IMR-90 (cell line): Measurements from ENCODE around the gene CDIP1. TPM values are rescaled to one million over a fixed set of nuclear protein-coding genes. Genes with fewer than 3 reads are reported as not detected.

ENCODE experiments used
- ATAC-seq: fragments of 200-7000 bp; cut with Tn5 transposase; 2 replicates; pipeline ENCODE4 v1.9.1; 2020; ENCODE audit warnings: low read depth, mild to moderate bottlenecking, moderate library complexity
- BruUV-seq: library from RNA; stranded (reverse); fragments of 400-500 nt; replicated peaks from 2 replicates; lab custom pipeline; 2021; lab: Mats Ljungman, UMichigan
- CTCF ChIA-PET: fragments of 300-600 bp; formaldehyde crosslinking; extraction: SDS; loops from one replicate; lab custom pipeline; 2021; ENCODE audit warnings: antibody characterized with exemption; lab: Yijun Ruan, JAX
- POLR2A ChIA-PET: fragments of 300-600 bp; sonication (Branson Sonifier 250); formaldehyde crosslinking; loops from one replicate; lab custom pipeline; 2022; ENCODE audit warnings: antibody characterized with exemption; ENCODE audit not compliant: unreplicated experiment; lab: Charles Lee
- DNase-seq: peaks from one replicate; pipeline ENCODE4 v3.0.0; 2013
- H2AFZ ChIP-seq: replicated peaks from 2 replicates; pipeline ENCODE3; 2013; ENCODE audit warnings: low read length, mild to moderate bottlenecking; ENCODE audit not compliant: poor library complexity
- H2AK5ac ChIP-seq: 2 replicates; pipeline ENCODE4 v1.6.1; 2013; ENCODE audit warnings: low read depth, low read length, inconsistent platforms
- H2AK9ac ChIP-seq: replicated peaks from 2 replicates; pipeline ENCODE3; 2013; ENCODE audit warnings: mild to moderate bottlenecking, low read depth, low read length, moderate library complexity; ENCODE audit not compliant: poor library complexity
- H2BK120ac ChIP-seq: 2 replicates; pipeline ENCODE4 v1.6.1; 2013; ENCODE audit warnings: low read depth, low read length, inconsistent platforms
- H2BK15ac ChIP-seq: 3 replicates; pipeline ENCODE4 v1.6.1; 2013; ENCODE audit warnings: low read depth, low read length, inconsistent platforms
- H2BK20ac ChIP-seq: 2 replicates; pipeline ENCODE4 v1.6.1; 2013; ENCODE audit warnings: low read depth, mild to moderate bottlenecking, inconsistent platforms, low read length, moderate library complexity
- H2BK5ac ChIP-seq: 2 replicates; pipeline ENCODE4 v1.6.1; 2013; ENCODE audit warnings: mild to moderate bottlenecking, low read depth, low read length, inconsistent platforms; ENCODE audit not compliant: poor library complexity, severe bottlenecking
- H3K14ac ChIP-seq: replicated peaks from 2 replicates; pipeline ENCODE4 v1.6.1; 2013; ENCODE audit warnings: low read depth, low read length, inconsistent platforms
- H3K18ac ChIP-seq: 2 replicates; pipeline ENCODE4 v1.6.1; 2013; ENCODE audit warnings: low read depth, low read length, control low read depth
- H3K23ac ChIP-seq: 2 replicates; pipeline ENCODE4 v1.6.1; 2013; ENCODE audit warnings: low read depth, low read length, inconsistent platforms
- H3K27ac ChIP-seq: 2 replicates; pipeline ENCODE4 v1.5.1; 2013; ENCODE audit warnings: mild to moderate bottlenecking, control low read depth, low read length; ENCODE audit not compliant: insufficient read depth
- H3K27me3 ChIP-seq: 2 replicates; pipeline ENCODE4 v1.6.1; 2013; ENCODE audit warnings: low read length; ENCODE audit not compliant: control insufficient read depth, insufficient read depth
- H3K36me3 ChIP-seq: 2 replicates; pipeline ENCODE4 v1.6.1; 2013; ENCODE audit warnings: low read length, mixed read lengths; ENCODE audit not compliant: control insufficient read depth, insufficient read depth
- H3K4ac ChIP-seq: 2 replicates; pipeline ENCODE4 v1.6.1; 2013; ENCODE audit warnings: low read depth, low read length, inconsistent platforms
- H3K4me1 ChIP-seq: 2 replicates; pipeline ENCODE4 v1.6.1; 2013; ENCODE audit warnings: low read length, mixed read lengths; ENCODE audit not compliant: control insufficient read depth, insufficient read depth
- H3K4me2 ChIP-seq: 2 replicates; pipeline ENCODE4 v1.6.1; 2013; ENCODE audit warnings: low read depth, mild to moderate bottlenecking, control low read depth, low read length, moderate library complexity
- H3K4me3 ChIP-seq: 2 replicates; pipeline ENCODE4 v1.5.1; 2013; ENCODE audit warnings: low read depth, mild to moderate bottlenecking, control low read depth, low read length, moderate library complexity; ENCODE audit not compliant: insufficient read depth
- H3K56ac ChIP-seq: 2 replicates; pipeline ENCODE4 v1.6.1; 2013; ENCODE audit warnings: low read length, inconsistent platforms; ENCODE audit not compliant: insufficient read depth; ENCODE audit errors: extremely low read depth
- H3K79me1 ChIP-seq, 2 experiments: 2 replicates each; pipeline ENCODE4 v1.6.1; 2013; ENCODE audit warnings: low read length in 2 of 2, inconsistent platforms in 1 of 2, low read depth in 1 of 2
- H3K9ac ChIP-seq: 2 replicates; pipeline ENCODE4 v1.6.1; 2013; ENCODE audit warnings: low read depth, low read length, control low read depth
- H3K9me1 ChIP-seq: 2 replicates; pipeline ENCODE4 v1.6.1; 2013; ENCODE audit warnings: low read length, inconsistent platforms; ENCODE audit not compliant: insufficient read depth
- H3K9me3 ChIP-seq: 2 replicates; pipeline ENCODE4 v1.6.1; 2013; ENCODE audit warnings: low read length; ENCODE audit not compliant: control insufficient read depth, insufficient read depth
- H4K20me1 ChIP-seq: 2 replicates; pipeline ENCODE4 v1.6.1; 2013; ENCODE audit warnings: low read length, inconsistent platforms; ENCODE audit not compliant: insufficient read depth
- H4K5ac ChIP-seq: 2 replicates; pipeline ENCODE4 v1.6.1; 2013; ENCODE audit warnings: mild to moderate bottlenecking, low read depth, low read length, control low read depth
- H4K8ac ChIP-seq, 2 experiments: 2 replicates each; pipeline ENCODE4 v1.6.1; 2013; ENCODE audit warnings: low read depth in 2 of 2, low read length in 2 of 2, control low read depth in 1 of 2, inconsistent platforms in 1 of 2
- H4K91ac ChIP-seq: 2 replicates; pipeline ENCODE4 v1.6.1; 2013; ENCODE audit warnings: low read depth, low read length, inconsistent platforms; ENCODE audit not compliant: insufficient read depth
- BHLHE40 ChIP-seq: fragments of 150-350 bp; IDR thresholded peaks from 2 replicates; pipeline ENCODE4 v1.6.1; 2016; ENCODE audit warnings: mild to moderate bottlenecking, low read depth, low read length
- CEBPB ChIP-seq: IDR thresholded peaks from 2 replicates; pipeline ENCODE4 v1.6.1; 2012; ENCODE audit warnings: low read depth, low read length, improper control_type of control experiment
- CHD1 ChIP-seq: IDR thresholded peaks from 2 replicates; pipeline ENCODE4 v1.6.1; 2012; ENCODE audit warnings: low read depth, low read length, improper control_type of control experiment
- FOS ChIP-seq: fragments of 150-350 bp; IDR thresholded peaks from 2 replicates; pipeline ENCODE4 v1.6.1; 2016; ENCODE audit warnings: low read depth, low read length
- MAFK ChIP-seq: IDR thresholded peaks from 2 replicates; pipeline ENCODE4 v1.6.1; 2012; ENCODE audit warnings: low read depth, low read length, improper control_type of control experiment
- MAZ ChIP-seq: IDR thresholded peaks from 2 replicates; pipeline ENCODE4 v1.6.1; 2012; ENCODE audit warnings: low read depth, mild to moderate bottlenecking, low read length, improper control_type of control experiment, moderate library complexity, borderline replicate concordance
- MXI1 ChIP-seq: IDR thresholded peaks from 2 replicates; pipeline ENCODE4 v1.6.1; 2012; ENCODE audit warnings: low read depth, mild to moderate bottlenecking, low read length, moderate library complexity, borderline replicate concordance
- NFE2L2 ChIP-seq: fragments of 150-350 bp; IDR thresholded peaks from 2 replicates; pipeline ENCODE4 v1.6.1; 2016; ENCODE audit warnings: low read depth, mild to moderate bottlenecking, low read length
- POLR2A ChIP-seq: IDR thresholded peaks from 2 replicates; pipeline ENCODE4 v1.6.1; 2012; ENCODE audit warnings: mild to moderate bottlenecking, low read depth, low read length
- RAD21 ChIP-seq: IDR thresholded peaks from 2 replicates; pipeline ENCODE4 v1.6.1; 2012; ENCODE audit warnings: low read length, improper control_type of control experiment
- RCOR1 ChIP-seq: IDR thresholded peaks from 2 replicates; pipeline ENCODE4 v1.6.1; 2012; ENCODE audit warnings: mild to moderate bottlenecking, low read length, improper control_type of control experiment; ENCODE audit not compliant: insufficient replicate concordance
- RFX5 ChIP-seq: IDR thresholded peaks from 2 replicates; pipeline ENCODE4 v1.8.0; 2012; ENCODE audit warnings: low read depth, mild to moderate bottlenecking, low read length, moderate library complexity
- SMC3 ChIP-seq: fragments of 150-350 bp; IDR thresholded peaks from 2 replicates; pipeline ENCODE4 v1.6.1; 2016; ENCODE audit warnings: low read depth, mild to moderate bottlenecking, antibody characterized with exemption, low read length, moderate library complexity
- WGBS, 2 experiments: methylation state at CpG; one replicate each; pipeline versions ENCODE4 v1.1.5 to v1.1.7; 2013; ENCODE audit warnings: missing lambda C conversion rate in 2 of 2; ENCODE audit not compliant: insufficient read length in 1 of 2; ENCODE audit errors: extremely low coverage in 2 of 2; 5-methylcytosine and 5-hydroxymethylcytosine counted together
- dilution Hi-C: fragments of 300-500 bp; cut with HindIII; formaldehyde crosslinking; loops from one replicate; pipeline ENCODE4 v1.14.3; 2018; ENCODE audit warnings: low sequenced_read_pairs; ENCODE audit not compliant: unreplicated experiment
- in situ Hi-C: fragments of 300-500 bp; cut with MboI; formaldehyde crosslinking; loops from 3 replicates; pipeline ENCODE4 v1.14.3; 2019; ENCODE audit warnings: low sequenced_read_pairs, inconsistent platforms, mixed read lengths
- intact Hi-C: fragments of 100-400 bp; cut with micrococcal nuclease; formaldehyde crosslinking; loops from 2 replicates; pipeline ENCODE4 v1.10.0; 2022
- polyA plus RNA-seq, 3 experiments: library from polyadenylated mRNA; depleted of rRNA; stranded (reverse); fragments of >200 nt; gene quantifications; 2 replicates each; pipeline ENCODE4 v1.2.3, GENCODE V29; 2012; ENCODE audit warnings: low replicate concordance in 1 of 3
- total RNA-seq: library from RNA; depleted of rRNA; stranded (reverse); fragments of >200 nt; gene quantifications from 2 replicates; pipeline ENCODE4 v1.2.3, GENCODE V29; 2012
- TF ChIP-seq, protein P1 (sequence below): conservative IDR thresholded peaks from 2 replicates; pipeline ENCODE4 v1.5.1; 2012; ENCODE audit warnings: mild to moderate bottlenecking, low read depth, low read length, improper control_type of control experiment
- TF ChIP-seq, protein P2 (sequence below): fragments of 150-350 bp; IDR thresholded peaks from 2 replicates; pipeline ENCODE4 v1.6.1; 2016; ENCODE audit warnings: low read depth, mild to moderate bottlenecking, low read length, moderate library complexity, borderline replicate concordance
- TF ChIP-seq, protein P3 (sequence below): fragments of 150-350 bp; IDR thresholded peaks from 2 replicates; pipeline ENCODE4 v1.6.1; 2017; ENCODE audit warnings: mild to moderate bottlenecking, antibody characterized with exemption, low read length, low read depth

The CDIP1 gene
- total and polyA plus RNA-seq, 2 of the 4 experiments (the other 2 are of a cell fraction), result 4.8 to 14.6 TPM

DNA sequence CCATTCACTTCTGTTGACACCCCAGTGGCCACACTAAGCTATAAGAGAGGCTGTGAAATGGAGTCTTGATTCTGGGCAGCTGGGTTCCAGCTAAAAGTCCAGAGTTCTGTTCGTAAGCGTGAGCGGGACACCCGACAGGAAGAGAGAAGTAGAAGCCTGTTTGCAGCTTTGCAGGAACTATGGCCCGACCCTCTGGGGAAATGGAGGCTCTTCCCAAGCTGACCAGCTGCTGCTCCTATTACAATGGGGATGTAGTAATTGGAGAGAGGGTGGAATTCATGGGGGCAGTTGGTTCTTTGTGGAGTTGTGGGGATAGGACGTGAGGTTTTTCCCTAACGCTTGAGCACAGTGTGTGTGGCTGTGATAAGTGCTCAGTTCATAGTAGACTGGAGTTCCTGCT is 47.7 kb upstream of the CDIP1 start:
- Histone ChIP-seq H3K4me2 (no peak overlapping the region), H2AFZ (no peak overlapping the region), H2BK20ac (no peak overlapping the region), H3K18ac (no peak overlapping the region), H2BK15ac (no peak overlapping the region), H3K79me1 (no peaks in the 10 kb centered on the region), H4K8ac (no peak overlapping the region), H4K5ac (no peak overlapping the region), H3K14ac (no peak overlapping the region), H3K56ac (no peak overlapping the region), H3K27me3 (peaks cover 29% of the 10 kb centered on the region), H4K20me1 (no peaks in the 10 kb centered on the region), H3K9me1 (no peaks in the 10 kb centered on the region), H3K4me1 (no peaks in the 10 kb centered on the region), H3K36me3 (no peaks in the 10 kb centered on the region), H4K91ac (no peak overlapping the region), H2AK9ac (no peak overlapping the region), H3K9me3 (peaks cover 14% of the 10 kb centered on the region), H3K27ac (no peak overlapping the region), H2AK5ac (no peak overlapping the region), H3K4me3 (no peak overlapping the region), H3K23ac (no peak overlapping the region), H3K4ac (no peak overlapping the region), H2BK120ac (no peak overlapping the region), H3K9ac (no peak overlapping the region), H2BK5ac (no peak overlapping the region)
- ChIA-PET CTCF (interaction anchor here (1.1 kb wide), 1 partner anchor 30 kb away, joined by 4 read pairs; no protein-coding TSS in a partner anchor), POLR2A (no interaction called here)
- no peak for ATAC-seq
- no peak for TF ChIP-seq MXI1
- TF ChIP-seq, protein P1, sequence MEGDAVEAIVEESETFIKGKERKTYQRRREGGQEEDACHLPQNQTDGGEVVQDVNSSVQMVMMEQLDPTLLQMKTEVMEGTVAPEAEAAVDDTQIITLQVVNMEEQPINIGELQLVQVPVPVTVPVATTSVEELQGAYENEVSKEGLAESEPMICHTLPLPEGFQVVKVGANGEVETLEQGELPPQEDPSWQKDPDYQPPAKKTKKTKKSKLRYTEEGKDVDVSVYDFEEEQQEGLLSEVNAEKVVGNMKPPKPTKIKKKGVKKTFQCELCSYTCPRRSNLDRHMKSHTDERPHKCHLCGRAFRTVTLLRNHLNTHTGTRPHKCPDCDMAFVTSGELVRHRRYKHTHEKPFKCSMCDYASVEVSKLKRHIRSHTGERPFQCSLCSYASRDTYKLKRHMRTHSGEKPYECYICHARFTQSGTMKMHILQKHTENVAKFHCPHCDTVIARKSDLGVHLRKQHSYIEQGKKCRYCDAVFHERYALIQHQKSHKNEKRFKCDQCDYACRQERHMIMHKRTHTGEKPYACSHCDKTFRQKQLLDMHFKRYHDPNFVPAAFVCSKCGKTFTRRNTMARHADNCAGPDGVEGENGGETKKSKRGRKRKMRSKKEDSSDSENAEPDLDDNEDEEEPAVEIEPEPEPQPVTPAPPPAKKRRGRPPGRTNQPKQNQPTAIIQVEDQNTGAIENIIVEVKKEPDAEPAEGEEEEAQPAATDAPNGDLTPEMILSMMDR, result no peak
- TF ChIP-seq RCOR1, result no peak
- no peak for TF ChIP-seq NFE2L2
- no peak for TF ChIP-seq MAZ
- TF ChIP-seq POLR2A, result no peak
- TF ChIP-seq CHD1, result no peak
- no peak for TF ChIP-seq FOS
- no peak for TF ChIP-seq RFX5
- no peak for TF ChIP-seq SMC3
- no peak for TF ChIP-seq RAD21
- TF ChIP-seq, protein P2, sequence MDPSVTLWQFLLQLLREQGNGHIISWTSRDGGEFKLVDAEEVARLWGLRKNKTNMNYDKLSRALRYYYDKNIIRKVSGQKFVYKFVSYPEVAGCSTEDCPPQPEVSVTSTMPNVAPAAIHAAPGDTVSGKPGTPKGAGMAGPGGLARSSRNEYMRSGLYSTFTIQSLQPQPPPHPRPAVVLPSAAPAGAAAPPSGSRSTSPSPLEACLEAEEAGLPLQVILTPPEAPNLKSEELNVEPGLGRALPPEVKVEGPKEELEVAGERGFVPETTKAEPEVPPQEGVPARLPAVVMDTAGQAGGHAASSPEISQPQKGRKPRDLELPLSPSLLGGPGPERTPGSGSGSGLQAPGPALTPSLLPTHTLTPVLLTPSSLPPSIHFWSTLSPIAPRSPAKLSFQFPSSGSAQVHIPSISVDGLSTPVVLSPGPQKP, result no peak
- TF ChIP-seq MAFK, result no peak
- TF ChIP-seq, protein P3, sequence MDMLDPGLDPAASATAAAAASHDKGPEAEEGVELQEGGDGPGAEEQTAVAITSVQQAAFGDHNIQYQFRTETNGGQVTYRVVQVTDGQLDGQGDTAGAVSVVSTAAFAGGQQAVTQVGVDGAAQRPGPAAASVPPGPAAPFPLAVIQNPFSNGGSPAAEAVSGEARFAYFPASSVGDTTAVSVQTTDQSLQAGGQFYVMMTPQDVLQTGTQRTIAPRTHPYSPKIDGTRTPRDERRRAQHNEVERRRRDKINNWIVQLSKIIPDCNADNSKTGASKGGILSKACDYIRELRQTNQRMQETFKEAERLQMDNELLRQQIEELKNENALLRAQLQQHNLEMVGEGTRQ, result no peak
- TF ChIP-seq CEBPB, result no peak
- no peak for TF ChIP-seq BHLHE40
- DNase-seq, result no peak
- WGBS, 2 experiments, result no CpG with 5 or more reads among the region's 7 CpGs
- in situ Hi-C loops (no loop called here), intact Hi-C loops (no loop called here), dilution Hi-C loops (no loop called here)
- BruUV-seq, result no TSS peak
